GM23338 (cell line): ENCODE data around the gene IKZF3. TPM values are rescaled to one million over a fixed set of nuclear protein-coding genes. Genes with fewer than 3 reads are reported as not detected.

ENCODE experiments used
- ATAC-seq: fragments of 200-7000 bp; cut with Tn5 transposase; 3 replicates; pipeline ENCODE4 v1.9.1; 2020
- DNase-seq: peaks from one replicate; pipeline ENCODE4 v3.0.0-alpha.2; 2015; ENCODE audit warnings: low spot score
- H2AFZ ChIP-seq: fragments of 200-600 bp; sonication (generic); 2 replicates; pipeline ENCODE4 v1.8.0; 2016; ENCODE audit warnings: antibody characterized with exemption, mild to moderate bottlenecking, moderate library complexity
- H3F3A ChIP-seq: fragments of 200-600 bp; sonication (generic); replicated peaks from 2 replicates; pipeline ENCODE4 v1.8.0; 2017; ENCODE audit warnings: antibody characterized with exemption, mixed run types, low read depth
- H3K27ac ChIP-seq: fragments of 200-600 bp; sonication (generic); 2 replicates; pipeline ENCODE4 v1.6.1; 2016; ENCODE audit warnings: low read depth
- H3K27me3 ChIP-seq: fragments of 200-600 bp; sonication (generic); 2 replicates; pipeline ENCODE4 v1.8.0; 2016; ENCODE audit warnings: mild to moderate bottlenecking, mixed run types, moderate library complexity; ENCODE audit not compliant: insufficient read depth
- H3K36me3 ChIP-seq: fragments of 200-600 bp; sonication (generic); 2 replicates; pipeline ENCODE4 v1.8.0; 2016; ENCODE audit warnings: mild to moderate bottlenecking; ENCODE audit not compliant: insufficient read depth
- H3K4me1 ChIP-seq: fragments of 200-600 bp; sonication (generic); 2 replicates; pipeline ENCODE4 v1.8.0; 2016; ENCODE audit warnings: mild to moderate bottlenecking, moderate library complexity; ENCODE audit not compliant: insufficient read depth
- H3K4me2 ChIP-seq: fragments of 200-600 bp; sonication (generic); 2 replicates; pipeline ENCODE4 v1.7.1; 2017; ENCODE audit warnings: mixed run types
- H3K4me3 ChIP-seq: fragments of 200-600 bp; sonication (generic); 2 replicates; pipeline ENCODE4 v1.6.1; 2016; ENCODE audit warnings: mixed run types
- H3K79me2 ChIP-seq: fragments of 200-600 bp; sonication (generic); replicated peaks from 2 replicates; pipeline ENCODE4 v1.8.0; 2017; ENCODE audit warnings: mild to moderate bottlenecking; ENCODE audit not compliant: insufficient read depth
- H3K9me2 ChIP-seq: fragments of 200-600 bp; sonication (generic); 2 replicates; pipeline ENCODE4 v1.8.0; 2017; ENCODE audit not compliant: insufficient read depth
- H4K20me1 ChIP-seq: fragments of 200-600 bp; sonication (generic); replicated peaks from 2 replicates; pipeline ENCODE4 v1.8.0; 2017; ENCODE audit warnings: mild to moderate bottlenecking; ENCODE audit not compliant: insufficient read depth
- H3K27ac Mint-ChIP-seq: 2 replicates; pipeline ENCODE4 v1.8.0; 2020; ENCODE audit warnings: inconsistent platforms, mild to moderate bottlenecking, moderate library complexity, mixed read lengths
- H3K27me3 Mint-ChIP-seq: 3 replicates; pipeline ENCODE4 v1.8.0; 2022; ENCODE audit warnings: low read depth, mild to moderate bottlenecking, moderate library complexity, mixed read lengths, inconsistent platforms; ENCODE audit not compliant: insufficient read depth, poor library complexity
- H3K36me3 Mint-ChIP-seq: 3 replicates; pipeline ENCODE4 v1.8.0; 2021; ENCODE audit warnings: low read depth, mild to moderate bottlenecking, inconsistent platforms, moderate library complexity, mixed read lengths
- H3K4me1 Mint-ChIP-seq: 3 replicates; pipeline ENCODE4 v1.8.0; 2020; ENCODE audit warnings: mild to moderate bottlenecking, inconsistent platforms, mixed read lengths
- H3K4me3 Mint-ChIP-seq: 3 replicates; pipeline ENCODE4 v1.8.0; 2021; ENCODE audit warnings: moderate library complexity, mild to moderate bottlenecking, inconsistent platforms, mixed read lengths
- H3K9me3 Mint-ChIP-seq: 3 replicates; pipeline ENCODE4 v1.8.0; 2020; ENCODE audit warnings: moderate library complexity, mild to moderate bottlenecking, inconsistent platforms, mixed read lengths
- CREB1 ChIP-seq: fragments of 250-450 bp; sonication (Bioruptor Pico); IDR thresholded peaks from 2 replicates; pipeline ENCODE4 v1.5.0; 2020; ENCODE audit warnings: low read depth, mild to moderate bottlenecking, moderate library complexity
- ETS1 ChIP-seq: IDR thresholded peaks from 2 replicates; pipeline ENCODE4 v1.6.1; 2016; ENCODE audit warnings: antibody characterized with exemption
- EZH2 ChIP-seq: fragments of 200-600 bp; sonication (generic); IDR thresholded peaks from one replicate; pipeline ENCODE4 v1.8.0; 2017; ENCODE audit warnings: antibody characterized with exemption, mild to moderate bottlenecking, low read depth; ENCODE audit not compliant: unreplicated experiment
- JUNB ChIP-seq: IDR thresholded peaks from one replicate; pipeline ENCODE4 v1.6.1; 2016; ENCODE audit warnings: antibody characterized with exemption; ENCODE audit not compliant: unreplicated experiment
- NANOG ChIP-seq: IDR thresholded peaks from 2 replicates; pipeline ENCODE4 v1.6.1; 2016; ENCODE audit warnings: antibody characterized with exemption, borderline replicate concordance
- POLR2AphosphoS5 ChIP-seq: IDR thresholded peaks from 2 replicates; pipeline ENCODE4 v1.6.1; 2016; ENCODE audit warnings: antibody characterized with exemption, low read depth
- STAT1 ChIP-seq: IDR thresholded peaks from one replicate; pipeline ENCODE4 v1.6.1; 2016; ENCODE audit warnings: antibody characterized with exemption; ENCODE audit not compliant: unreplicated experiment
- ZNF114 ChIP-seq: fragments of 250-450 bp; sonication (Bioruptor Pico); IDR thresholded peaks from 2 replicates; pipeline ENCODE4 v1.5.0; 2020; ENCODE audit warnings: mild to moderate bottlenecking, moderate library complexity
- ZNF331 ChIP-seq: fragments of 250-450 bp; sonication (Bioruptor Pico); IDR thresholded peaks from 2 replicates; pipeline ENCODE4 v1.5.0; 2020; ENCODE audit warnings: low read depth, mild to moderate bottlenecking, moderate library complexity
- polyA plus RNA-seq: library from polyadenylated mRNA; unstranded; fragments of >200 nt; fragmentation: Nextera tagmentation; extraction: Ambion mirVana; gene quantifications from 2 replicates; pipeline ENCODE4 v1.2.1, GENCODE V29; 2016
- total RNA-seq: library from RNA; depleted of rRNA; stranded (reverse); fragments of >200 nt; shearing (Covaris generic); gene quantifications from 2 replicates; pipeline ENCODE4 v1.2.3, GENCODE V29; 2014
- TF ChIP-seq, protein P1 (sequence below), 2 experiments: fragments of 200-600 bp in 1 of 2; sonication (generic) in 1 of 2; conservative IDR thresholded peaks; 2 replicates each; pipeline versions ENCODE4 v1.5.1 to v1.6.1; 2016 to 2017; ENCODE audit warnings: antibody characterized with exemption in 2 of 2, low read depth in 2 of 2, mild to moderate bottlenecking in 2 of 2, moderate library complexity in 1 of 2
- TF ChIP-seq, protein P2 (sequence below): fragments of 250-450 bp; sonication (Bioruptor Pico); IDR thresholded peaks from 2 replicates; pipeline ENCODE4 v1.5.0; 2020; ENCODE audit warnings: mild to moderate bottlenecking, moderate library complexity

Gene IKZF3
- total and polyA plus RNA-seq, 2 experiments from 2014 or later: 0.11 to 0.76 TPM

DNA sequence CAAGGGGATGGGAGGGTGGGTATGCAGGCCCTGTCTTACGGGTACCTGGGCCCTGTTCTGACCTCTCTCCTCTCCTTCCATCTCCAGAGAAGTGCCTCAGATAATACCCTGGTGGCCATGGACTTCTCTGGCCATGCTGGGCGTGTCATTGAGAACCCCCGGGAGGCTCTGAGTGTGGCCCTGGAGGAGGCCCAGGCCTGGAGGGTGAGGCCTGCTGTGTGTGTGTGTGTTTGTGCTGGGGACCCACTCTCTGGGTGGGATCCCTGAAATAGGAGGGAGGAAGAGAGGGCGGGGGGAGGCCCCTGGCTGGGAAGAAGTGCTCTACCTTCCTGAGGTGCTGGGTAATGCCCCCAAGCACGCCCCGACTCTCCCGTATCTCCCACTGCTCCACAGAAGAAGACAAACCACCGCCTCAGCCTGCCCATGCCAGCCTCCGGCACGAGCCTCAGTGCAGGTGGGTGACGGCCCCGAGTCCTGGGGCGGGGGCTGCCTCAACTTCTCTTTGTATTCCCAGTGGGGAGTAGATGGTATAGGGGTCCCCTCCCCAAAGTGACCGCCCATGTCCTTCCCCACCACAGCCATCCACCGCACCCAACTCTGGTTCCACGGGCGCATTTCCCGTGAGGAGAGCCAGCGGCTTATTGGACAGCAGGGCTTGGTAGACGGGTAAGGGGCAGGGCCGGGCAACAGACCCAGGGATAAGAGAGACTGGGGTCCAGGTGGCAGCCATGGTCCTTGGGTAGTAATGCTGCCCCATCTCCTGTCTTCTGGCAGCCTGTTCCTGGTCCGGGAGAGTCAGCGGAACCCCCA, 118.6 kb downstream of the IKZF3 start:
- Mint-ChIP-seq H3K9me3 (no peaks in the 10 kb centered on the region), H3K4me3 (no peak overlapping the region), H3K4me1 (peaks cover 11% of the 10 kb centered on the region), H3K36me3 (peaks cover 38% of the 10 kb centered on the region), H3K27ac (no peak overlapping the region), H3K27me3 (peaks cover 12% of the 10 kb centered on the region)
- no peak overlapping the region for H3K4me3 ChIP-seq
- H3K27ac ChIP-seq: no peak overlapping the region
- H3K36me3 ChIP-seq: no peaks in the 10 kb centered on the region
- no peaks in the 10 kb centered on the region for H3K9me2 ChIP-seq
- H2AFZ ChIP-seq: no peak overlapping the region
- DNase-seq: no peak
- peaks cover 8% of the 10 kb centered on the region; the same call in 1 of the 2 replicates for H3F3A ChIP-seq
- no peak overlapping the region for H3K4me2 ChIP-seq
- no peaks in the 10 kb centered on the region for H4K20me1 ChIP-seq
- H3K27me3 ChIP-seq: no peaks in the 10 kb centered on the region
- peaks cover 10% of the 10 kb centered on the region for H3K4me1 ChIP-seq
- no peak for ATAC-seq
- H3K79me2 ChIP-seq: peaks cover 14% of the 10 kb centered on the region
- TF ChIP-seq JUNB: no peak
- no peak for TF ChIP-seq NANOG
- TF ChIP-seq ETS1: no peak
- no peak for TF ChIP-seq EZH2
- TF ChIP-seq STAT1: no peak
- no peak for TF ChIP-seq ZNF114 (CRISPR knock-in tag)
- no peak for TF ChIP-seq POLR2AphosphoS5
- TF ChIP-seq, protein P1, sequence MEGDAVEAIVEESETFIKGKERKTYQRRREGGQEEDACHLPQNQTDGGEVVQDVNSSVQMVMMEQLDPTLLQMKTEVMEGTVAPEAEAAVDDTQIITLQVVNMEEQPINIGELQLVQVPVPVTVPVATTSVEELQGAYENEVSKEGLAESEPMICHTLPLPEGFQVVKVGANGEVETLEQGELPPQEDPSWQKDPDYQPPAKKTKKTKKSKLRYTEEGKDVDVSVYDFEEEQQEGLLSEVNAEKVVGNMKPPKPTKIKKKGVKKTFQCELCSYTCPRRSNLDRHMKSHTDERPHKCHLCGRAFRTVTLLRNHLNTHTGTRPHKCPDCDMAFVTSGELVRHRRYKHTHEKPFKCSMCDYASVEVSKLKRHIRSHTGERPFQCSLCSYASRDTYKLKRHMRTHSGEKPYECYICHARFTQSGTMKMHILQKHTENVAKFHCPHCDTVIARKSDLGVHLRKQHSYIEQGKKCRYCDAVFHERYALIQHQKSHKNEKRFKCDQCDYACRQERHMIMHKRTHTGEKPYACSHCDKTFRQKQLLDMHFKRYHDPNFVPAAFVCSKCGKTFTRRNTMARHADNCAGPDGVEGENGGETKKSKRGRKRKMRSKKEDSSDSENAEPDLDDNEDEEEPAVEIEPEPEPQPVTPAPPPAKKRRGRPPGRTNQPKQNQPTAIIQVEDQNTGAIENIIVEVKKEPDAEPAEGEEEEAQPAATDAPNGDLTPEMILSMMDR (conservative IDR thresholded peaks at IDR 0.05; ENCODE audit: low read depth in 2 of 2): no peak
- no peak for TF ChIP-seq CREB1
- no peak for TF ChIP-seq ZNF331 (CRISPR knock-in tag)
- TF ChIP-seq, protein P2, sequence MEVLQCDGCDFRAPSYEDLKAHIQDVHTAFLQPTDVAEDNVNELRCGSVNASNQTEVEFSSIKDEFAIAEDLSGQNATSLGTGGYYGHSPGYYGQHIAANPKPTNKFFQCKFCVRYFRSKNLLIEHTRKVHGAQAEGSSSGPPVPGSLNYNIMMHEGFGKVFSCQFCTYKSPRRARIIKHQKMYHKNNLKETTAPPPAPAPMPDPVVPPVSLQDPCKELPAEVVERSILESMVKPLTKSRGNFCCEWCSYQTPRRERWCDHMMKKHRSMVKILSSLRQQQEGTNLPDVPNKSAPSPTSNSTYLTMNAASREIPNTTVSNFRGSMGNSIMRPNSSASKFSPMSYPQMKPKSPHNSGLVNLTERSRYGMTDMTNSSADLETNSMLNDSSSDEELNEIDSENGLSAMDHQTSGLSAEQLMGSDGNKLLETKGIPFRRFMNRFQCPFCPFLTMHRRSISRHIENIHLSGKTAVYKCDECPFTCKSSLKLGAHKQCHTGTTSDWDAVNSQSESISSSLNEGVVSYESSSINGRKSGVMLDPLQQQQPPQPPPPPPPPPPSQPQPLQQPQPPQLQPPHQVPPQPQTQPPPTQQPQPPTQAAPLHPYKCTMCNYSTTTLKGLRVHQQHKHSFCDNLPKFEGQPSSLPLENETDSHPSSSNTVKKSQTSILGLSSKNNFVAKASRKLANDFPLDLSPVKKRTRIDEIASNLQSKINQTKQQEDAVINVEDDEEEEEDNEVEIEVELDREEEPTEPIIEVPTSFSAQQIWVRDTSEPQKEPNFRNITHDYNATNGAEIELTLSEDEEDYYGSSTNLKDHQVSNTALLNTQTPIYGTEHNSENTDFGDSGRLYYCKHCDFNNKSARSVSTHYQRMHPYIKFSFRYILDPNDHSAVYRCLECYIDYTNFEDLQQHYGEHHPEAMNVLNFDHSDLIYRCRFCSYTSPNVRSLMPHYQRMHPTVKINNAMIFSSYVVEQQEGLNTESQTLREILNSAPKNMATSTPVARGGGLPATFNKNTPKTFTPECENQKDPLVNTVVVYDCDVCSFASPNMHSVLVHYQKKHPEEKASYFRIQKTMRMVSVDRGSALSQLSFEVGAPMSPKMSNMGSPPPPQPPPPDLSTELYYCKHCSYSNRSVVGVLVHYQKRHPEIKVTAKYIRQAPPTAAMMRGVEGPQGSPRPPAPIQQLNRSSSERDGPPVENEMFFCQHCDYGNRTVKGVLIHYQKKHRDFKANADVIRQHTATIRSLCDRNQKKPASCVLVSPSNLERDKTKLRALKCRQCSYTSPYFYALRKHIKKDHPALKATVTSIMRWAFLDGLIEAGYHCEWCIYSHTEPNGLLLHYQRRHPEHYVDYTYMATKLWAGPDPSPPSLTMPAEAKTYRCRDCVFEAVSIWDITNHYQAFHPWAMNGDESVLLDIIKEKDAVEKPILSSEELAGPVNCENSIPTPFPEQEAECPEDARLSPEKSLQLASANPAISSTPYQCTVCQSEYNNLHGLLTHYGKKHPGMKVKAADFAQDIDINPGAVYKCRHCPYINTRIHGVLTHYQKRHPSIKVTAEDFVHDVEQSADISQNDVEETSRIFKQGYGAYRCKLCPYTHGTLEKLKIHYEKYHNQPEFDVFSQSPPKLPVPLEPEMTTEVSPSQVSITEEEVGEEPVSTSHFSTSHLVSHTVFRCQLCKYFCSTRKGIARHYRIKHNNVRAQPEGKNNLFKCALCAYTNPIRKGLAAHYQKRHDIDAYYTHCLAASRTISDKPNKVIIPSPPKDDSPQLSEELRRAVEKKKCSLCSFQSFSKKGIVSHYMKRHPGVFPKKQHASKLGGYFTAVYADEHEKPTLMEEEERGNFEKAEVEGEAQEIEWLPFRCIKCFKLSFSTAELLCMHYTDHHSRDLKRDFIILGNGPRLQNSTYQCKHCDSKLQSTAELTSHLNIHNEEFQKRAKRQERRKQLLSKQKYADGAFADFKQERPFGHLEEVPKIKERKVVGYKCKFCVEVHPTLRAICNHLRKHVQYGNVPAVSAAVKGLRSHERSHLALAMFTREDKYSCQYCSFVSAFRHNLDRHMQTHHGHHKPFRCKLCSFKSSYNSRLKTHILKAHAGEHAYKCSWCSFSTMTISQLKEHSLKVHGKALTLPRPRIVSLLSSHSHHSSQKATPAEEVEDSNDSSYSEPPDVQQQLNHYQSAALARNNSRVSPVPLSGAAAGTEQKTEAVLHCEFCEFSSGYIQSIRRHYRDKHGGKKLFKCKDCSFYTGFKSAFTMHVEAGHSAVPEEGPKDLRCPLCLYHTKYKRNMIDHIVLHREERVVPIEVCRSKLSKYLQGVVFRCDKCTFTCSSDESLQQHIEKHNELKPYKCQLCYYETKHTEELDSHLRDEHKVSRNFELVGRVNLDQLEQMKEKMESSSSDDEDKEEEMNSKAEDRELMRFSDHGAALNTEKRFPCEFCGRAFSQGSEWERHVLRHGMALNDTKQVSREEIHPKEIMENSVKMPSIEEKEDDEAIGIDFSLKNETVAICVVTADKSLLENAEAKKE (CRISPR knock-in tag): no peak
